ENCODE measurements around the gene RRP9.
A peak's percentile ranks its signal among the peaks of the same experiment; 100 is the strongest.

Gene RRP9

DNA sequence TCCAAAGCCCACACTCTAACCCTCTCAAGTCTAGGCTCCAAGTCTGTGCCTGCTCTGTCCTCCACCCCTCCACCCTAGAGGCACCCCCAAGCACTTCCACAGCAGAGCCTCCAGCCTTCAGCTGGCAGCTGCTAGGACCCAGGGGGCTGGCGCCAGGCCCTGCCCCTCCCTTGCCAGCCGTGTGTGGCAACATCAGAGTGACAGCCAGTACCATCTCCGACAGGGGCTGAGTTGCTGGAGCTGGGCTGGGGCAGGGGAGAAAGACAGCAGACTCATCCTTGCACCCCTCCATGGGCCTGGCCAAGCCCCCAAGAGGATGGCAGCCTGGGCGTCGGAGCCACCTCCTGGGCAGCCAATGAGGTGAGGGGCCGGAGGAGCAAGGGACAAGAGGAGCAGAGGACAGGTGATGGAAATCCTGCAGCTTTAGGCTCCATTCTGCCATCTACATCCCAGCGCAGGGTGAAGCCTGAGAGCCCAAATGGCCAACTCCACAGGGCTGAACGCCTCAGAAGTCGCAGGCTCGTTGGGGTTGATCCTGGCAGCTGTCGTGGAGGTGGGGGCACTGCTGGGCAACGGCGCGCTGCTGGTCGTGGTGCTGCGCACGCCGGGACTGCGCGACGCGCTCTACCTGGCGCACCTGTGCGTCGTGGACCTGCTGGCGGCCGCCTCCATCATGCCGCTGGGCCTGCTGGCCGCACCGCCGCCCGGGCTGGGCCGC lies 13.6 kb upstream of the RRP9 start, which contains the start of gene GPR62:
Gene GPR62 (plus strand): TSS at position 207 of the 718 bp plus-strand sequence. CDS start 272 bp downstream, at position 479.
- DNase-seq = no peak

DNA sequence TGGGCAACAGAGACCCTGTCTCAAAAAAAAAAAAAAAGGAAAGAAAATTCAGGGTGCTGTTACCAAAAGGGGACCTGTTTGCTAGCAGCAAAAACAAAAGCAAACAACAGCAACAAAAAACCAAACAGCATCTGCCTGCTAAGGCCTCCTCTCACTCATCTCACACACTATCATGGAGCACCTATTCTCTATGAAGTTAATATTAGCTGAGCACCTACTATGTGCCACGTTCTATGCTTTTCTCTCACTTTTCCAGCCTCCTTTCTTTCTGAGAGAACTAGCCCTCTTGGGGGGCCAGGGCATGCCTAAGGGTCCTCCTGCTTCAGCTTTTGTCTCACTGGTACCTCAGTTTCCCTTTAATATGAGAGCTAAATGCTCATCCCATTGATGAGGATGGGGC lies 13.0 kb upstream of the RRP9 start:
- DNase-seq = no peak

DNA sequence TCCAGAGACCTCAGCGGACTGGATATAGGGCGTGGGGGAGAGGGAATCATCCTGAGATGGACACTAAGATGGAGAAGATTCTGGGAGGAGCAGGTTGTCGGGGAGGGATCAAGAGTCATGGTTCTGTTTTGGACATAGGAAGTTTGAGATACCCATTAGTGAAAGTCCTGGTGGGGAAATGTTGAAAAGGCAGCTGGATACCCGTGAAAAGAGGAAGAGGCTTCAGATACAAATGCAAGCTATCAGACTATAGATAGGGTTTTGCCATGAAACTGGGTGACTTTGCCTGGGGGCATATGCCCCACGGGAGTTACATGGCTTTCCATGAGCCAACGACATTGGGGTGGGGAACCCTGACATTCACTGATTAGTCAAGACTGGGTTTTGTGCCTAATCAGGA lies 12.4 kb upstream of the RRP9 start:
- DNase-seq = no peak

DNA sequence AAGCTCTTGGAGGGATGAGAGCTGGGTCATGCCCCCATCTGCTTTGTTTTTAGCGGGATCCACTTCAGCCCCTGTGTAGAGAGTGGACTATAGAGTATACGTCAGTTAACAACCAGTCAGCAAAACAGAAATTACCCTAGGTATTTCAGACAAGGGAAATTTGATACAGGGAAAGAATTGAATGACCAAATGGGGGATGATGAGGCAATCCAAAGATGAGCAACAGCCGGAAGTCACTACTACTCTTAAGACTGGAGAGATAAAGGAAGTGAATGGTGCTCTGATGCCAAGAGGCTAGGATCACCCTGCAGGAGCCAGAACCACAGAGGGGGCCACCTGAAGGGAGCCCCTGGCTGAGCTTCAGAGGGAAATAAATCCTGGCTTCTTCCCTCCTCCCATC lies 11.7 kb upstream of the RRP9 start:
- no peak for DNase-seq

DNA sequence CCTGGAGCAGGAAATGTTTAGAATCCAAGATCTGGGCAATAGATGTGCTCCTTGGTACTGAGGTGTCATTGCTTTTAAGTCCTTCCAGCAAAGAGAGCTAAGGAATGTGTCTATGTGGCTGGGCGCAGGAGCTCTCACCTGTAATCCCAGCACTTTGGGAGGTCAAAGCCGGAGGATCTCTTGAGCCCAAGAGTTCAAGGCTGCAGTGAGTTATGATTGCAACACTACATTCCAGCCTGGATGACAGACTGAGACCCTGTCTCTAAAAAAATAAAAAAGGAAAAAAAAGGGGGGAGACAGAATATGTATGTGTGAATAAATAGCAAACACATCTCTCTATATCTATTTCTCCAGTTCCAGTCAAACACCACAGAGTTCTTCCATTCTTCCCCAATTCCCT lies 9.2 kb upstream of the RRP9 start:
- no peak for DNase-seq

DNA sequence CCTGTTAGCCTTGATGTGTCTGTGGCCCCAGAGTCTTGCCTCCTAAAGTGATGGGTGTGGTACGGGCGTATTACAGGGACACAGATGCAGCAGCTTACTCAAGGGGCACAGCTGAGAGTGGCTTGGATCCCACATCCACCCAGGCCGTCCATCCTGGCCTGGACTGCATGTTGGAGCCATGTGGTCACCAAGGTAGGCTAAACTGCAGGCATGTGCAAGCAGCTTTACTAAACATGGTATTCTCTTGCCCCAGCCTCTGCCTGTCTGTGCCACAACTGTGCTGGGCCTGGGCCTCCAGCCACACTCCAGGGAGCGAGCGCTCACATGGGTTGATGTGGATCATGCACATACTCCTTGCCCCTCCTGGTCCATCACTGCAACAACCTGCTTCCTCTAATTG lies 7.4 kb upstream of the RRP9 start:
- DNase-seq = no peak

DNA sequence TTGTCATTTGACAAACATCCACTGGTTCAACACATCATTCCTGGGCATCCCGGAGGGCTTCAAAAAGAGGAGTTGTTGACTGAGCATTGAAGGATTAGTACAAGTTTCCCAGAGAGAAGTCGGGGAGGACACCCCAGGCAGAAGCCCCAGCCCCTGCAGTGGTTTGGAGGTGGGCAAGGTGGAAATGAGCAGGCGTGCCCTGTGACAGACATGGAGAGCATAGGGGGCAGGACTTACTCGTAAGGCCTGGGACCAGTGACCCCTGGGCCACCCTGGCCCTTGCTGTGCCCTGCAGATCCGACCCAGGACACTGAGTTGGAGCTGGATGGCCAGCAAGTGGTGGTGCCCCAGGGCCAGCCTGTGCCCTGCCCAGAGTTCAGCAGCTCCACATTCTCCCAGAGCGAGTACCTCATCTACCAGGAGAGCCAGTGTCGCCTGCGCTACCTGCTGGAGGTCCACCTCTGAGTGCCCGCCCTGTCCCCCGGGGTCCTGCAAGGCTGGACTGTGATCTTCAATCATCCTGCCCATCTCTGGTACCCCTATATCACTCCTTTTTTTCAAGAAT lies 6.4 kb upstream of the RRP9 start:
- no peak for DNase-seq

DNA sequence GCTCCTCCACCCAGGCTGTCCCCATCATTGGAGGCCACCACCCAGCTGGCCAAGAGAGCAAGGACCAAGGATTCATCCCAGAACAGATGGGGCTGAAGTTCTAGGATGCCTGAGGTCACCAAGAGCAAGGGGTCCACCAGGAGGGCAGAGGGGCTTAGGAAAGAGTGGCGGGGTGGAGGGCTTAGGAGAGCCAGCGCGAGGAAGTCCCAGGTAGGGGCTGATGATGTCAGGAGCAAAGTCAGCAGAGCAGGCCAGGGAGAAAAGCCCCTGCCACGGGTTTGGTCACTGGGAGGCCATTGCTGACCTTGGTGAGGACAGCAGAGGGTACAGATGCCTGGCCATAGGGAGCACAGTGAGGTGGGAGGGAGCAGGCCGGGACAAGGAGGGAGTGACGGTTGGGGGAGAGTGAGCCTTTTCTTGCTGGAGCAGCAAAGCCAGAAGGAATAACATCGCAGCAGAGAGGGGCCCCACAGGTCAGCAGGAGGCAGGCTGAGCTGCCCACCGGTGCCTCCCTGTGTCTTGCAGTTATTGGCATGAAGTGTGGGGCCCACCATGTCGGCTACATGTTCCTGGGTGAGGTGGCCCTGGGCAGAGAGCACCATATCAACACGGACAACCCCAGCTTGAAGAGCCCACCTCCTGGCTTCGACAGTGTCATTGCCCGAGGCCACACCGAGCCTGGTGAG lies 5.7 kb upstream of the RRP9 start:
- no peak for DNase-seq

DNA sequence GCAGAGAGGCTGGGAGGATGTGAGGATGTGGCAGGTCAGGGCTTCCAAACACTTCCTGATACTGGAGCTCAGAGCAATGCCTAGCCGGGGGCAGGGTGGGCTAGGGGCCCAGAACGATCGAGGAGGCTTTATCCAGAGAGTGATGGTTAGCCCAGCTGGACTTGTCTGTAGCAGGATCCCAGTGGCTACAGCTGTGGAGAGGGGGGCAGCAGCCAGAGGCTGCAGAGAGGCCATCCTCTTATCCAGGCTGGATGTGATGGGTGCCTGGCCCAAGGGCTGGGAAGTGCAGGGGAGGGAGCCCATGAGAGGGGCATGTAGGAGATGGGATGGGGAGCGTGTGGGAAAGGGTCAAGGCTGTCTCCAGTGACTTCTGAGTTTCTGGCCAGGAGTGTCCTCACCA lies 5.1 kb upstream of the RRP9 start:
- no peak for DNase-seq

DNA sequence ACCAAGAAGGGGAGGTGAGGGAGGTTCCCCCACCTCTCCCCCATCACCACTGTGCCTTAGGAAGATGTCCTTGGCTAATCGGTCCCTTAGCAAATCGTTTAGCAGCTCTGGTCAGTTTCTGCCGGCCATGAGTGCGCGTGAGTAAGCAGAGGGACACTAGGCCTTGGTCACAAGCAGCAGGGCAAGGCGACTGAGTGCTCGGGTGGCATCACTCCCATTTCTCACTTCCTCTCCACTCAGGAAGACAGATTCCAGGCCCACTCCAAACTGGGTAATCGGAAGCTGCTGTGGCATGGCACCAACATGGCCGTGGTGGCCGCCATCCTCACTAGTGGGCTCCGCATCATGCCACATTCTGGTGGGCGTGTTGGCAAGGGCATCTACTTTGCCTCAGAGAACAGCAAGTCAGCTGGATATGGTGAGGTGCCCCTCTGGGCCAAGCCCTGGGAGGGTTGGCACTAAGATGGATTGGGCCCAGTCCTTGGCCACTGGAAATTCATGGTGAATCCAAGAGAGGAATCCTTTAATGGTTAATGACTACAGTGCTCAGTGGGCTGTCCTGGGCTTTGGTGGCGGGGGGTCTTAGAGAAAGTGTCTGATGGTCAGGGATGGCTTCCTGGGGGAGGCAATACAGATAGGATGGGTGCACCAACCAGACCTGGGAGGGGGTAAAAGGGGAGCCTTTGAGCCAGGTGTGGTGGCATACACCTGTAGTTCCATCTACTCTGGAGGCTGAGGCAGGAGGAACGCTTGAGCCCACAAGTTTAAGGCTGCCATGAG lies 4.4 kb upstream of the RRP9 start:
- no peak for DNase-seq

DNA sequence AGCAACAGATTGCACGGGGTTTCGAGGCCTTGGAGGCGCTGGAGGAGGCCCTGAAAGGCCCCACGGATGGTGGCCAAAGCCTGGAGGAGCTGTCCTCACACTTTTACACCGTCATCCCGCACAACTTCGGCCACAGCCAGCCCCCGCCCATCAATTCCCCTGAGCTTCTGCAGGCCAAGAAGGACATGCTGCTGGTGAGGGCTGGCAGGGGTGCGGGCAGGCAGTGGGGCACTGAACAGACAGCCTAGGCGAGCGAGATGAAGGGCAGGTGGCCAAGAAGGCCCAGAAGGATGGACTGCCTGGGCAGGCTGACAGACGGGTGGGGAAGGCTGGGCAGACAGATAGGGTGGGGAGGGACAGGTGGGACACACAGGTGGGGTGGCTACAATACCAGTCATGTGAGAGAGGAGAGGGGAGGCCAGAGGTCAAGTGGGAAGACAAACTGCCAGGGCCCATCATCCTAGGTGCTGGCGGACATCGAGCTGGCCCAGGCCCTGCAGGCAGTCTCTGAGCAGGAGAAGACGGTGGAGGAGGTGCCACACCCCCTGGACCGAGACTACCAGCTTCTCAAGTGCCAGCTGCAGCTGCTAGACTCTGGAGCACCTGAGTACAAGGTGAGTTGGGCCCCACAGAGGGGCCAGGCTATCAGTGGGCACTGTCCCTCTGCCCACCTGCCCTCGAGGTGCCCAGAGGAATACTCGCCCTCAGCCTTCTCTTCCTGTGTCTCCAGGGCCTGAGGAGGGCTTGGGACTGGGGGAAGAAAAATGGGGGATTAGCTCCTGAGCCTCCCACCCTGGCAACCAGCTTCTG lies 3.5 kb upstream of the RRP9 start:
- no peak for DNase-seq

DNA sequence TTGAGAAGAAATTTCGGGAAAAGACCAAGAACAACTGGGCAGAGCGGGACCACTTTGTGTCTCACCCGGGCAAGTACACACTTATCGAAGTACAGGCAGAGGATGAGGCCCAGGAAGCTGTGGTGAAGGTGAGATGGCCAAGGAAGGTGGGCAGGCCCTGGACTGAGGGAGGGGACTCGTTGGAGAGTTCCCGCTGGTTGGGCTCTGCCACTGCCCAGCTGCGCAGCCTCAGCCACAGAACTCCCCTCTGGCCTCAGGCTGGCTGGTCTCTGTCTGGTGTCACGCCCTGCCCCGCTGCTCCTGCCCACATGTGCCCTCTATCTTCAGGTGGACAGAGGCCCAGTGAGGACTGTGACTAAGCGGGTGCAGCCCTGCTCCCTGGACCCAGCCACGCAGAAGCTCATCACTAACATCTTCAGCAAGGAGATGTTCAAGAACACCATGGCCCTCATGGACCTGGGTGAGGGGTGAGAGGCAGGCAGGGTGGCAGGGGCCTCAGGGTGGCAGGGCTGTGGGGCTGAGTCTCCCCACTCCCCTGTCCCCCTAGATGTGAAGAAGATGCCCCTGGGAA lies 2.8 kb upstream of the RRP9 start:
- no peak for DNase-seq

DNA sequence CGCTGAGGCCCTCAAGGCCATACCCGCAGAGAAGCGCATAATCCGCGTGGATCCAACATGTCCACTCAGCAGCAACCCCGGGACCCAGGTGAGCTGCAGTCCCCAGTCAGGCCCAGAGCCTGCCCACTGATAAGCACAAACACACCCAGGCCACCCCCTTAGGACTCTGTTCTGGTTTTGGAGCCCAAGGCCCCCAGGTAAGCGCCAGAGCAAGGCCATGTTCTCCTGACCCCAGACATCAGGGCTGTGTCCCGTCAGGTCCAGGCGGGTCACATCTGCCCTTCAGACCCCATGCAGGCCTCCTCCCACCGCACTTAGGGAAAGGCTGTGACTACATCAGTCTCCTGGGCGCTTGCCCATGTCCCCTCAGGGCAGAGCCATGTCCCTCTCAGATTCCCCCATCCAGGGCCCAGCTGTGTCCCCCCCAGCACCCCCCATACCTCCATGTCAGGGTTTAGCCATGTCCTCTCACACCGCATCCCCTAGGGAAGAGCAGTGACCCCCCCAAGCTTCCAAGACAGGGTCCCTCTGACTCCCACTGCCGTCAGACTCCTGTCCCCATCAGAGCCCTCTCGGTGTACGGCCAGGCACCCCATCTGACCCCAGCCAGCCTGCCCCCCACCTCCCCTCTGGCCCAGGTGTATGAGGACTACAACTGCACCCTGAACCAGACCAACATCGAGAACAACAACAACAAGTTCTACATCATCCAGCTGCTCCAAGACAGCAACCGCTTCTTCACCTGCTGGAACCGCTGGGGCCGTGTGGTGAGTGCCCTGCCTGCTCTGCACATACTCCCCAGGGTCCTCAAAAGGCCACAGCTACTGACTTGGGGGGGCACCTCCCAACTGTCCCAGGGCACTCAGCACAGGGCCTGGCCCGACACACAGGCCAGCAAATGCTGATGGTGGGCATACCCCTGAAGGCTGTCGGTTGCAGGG lies 2.0 kb upstream of the RRP9 start:
- no peak for DNase-seq

DNA sequence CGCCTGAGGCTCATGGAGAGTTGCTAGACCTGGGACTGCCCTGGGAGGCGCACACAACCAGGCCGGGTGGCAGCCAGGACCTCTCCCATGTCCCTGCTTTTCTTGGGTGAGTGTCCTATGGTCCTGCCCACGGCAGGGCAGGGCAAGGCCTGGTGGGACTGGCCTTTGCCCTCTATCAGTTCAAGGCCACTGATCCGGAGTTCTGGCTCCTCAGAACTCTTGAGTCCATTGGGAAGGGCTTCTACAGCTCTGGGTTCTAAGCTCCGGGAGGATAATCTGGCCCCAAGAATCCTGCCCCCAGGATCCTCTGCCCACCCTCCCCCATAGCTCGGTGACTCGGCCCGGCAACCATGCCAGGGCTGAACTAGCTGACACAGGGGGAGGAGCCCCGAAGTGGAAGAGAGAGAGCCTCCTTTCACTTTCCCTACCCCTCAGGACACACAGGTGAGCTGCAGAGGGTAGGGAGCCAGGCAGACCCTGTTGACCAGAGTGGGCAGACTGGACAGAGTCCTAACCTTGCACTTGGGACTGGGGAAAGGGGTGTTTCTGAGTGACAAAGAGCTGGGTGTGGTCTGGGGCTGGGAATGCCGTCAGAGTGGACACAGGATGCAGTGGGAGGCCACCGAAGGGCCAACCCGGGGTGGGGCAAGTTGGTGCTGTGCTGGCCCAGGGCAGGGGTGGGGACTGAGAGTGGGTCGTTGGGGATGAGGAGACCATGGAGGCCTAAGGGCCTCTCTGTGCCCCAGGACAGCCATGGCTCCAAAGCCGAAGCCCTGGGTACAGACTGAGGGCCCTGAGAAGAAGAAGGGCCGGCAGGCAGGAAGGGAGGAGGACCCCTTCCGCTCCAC lies 1.1 kb upstream of the RRP9 start:
- DNase-seq = peak; percentile 74

DNA sequence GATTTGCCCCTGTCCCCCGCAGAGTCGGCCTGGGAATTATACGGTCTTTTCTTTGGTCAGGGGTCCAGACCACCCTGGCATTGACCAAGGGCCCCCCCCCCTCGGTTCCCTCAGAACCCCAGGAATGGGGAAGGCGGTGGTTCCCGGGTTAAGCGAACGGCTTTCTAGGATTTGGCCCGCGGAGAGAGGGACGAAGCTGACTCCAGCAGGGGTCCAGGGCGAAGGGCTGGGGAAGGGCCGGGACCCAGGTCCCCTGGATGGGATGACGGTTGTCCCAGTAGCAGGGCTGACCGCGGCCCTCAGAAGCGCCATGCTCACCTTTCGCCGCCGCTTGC lies 274 bp downstream of the RRP9 start:
- DNase-seq = no peak

DNA sequence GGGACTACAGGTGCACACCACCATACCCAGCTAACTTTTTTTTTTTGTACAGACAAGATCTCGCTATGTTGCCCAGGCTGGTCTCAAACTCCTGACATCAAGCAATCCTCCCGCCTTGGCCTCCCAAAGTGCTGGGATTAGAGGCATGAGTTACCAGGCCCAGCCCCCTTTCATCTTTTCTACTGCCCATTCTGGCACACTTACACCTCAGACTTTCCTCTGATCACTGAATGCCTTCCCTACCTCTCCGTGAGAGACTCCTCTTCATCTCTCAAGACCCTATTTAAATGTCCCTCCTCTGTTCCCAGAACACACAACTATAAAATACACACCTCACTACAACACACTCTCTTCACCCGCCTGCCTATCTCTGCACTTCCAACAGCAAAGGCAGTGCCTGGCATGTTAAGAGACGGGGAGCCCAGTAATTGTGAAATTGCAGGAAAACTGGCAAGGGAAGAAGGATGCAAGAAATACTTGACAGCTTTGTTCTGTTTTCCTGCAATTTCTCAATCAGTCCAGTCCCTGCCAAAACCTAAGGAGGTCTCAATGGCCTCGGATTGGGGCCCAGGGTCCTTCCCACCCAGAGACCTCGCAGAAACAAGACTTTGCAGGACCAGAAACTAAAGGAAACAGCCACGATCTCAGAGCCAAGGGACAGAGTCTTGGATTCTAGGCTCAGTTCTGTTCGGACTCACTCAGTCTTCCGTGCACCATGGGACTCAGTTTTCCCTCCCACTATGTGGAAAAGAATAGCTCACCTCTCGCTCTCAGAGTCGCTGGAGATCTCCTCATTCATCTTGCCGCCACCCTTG lies 849 bp downstream of the RRP9 start:
- no peak for DNase-seq

DNA sequence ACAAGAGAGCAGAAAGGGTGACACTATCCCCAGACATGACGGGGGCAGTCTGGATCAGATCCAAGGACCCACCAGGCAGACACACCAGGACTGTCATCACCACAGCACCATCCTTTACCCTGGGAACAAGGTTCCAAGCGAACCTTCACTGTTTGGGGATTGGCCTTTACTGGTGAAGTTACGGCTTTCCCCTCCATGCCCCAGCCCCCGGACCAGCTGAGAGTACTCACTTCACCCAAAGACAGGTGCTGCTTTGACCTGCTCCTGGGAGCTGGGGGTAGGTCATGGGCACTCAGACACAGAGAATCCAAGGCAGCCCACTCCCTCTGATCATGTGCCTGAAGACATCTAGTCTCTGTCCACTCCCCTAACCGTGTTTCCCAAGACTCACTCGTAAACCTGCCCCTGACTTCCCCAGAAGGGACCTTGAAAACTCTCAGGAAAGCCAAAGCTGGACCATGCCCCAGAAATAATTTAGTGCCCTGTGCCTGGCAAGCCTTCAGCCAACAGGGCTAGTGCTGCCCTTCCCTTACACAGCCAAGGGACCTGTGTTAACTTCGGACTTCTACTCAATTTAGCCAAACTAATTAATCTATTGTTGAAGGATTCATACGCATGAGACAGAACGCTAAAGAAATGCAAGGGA lies 2.8 kb downstream of the RRP9 start:
- DNase-seq = no peak

DNA sequence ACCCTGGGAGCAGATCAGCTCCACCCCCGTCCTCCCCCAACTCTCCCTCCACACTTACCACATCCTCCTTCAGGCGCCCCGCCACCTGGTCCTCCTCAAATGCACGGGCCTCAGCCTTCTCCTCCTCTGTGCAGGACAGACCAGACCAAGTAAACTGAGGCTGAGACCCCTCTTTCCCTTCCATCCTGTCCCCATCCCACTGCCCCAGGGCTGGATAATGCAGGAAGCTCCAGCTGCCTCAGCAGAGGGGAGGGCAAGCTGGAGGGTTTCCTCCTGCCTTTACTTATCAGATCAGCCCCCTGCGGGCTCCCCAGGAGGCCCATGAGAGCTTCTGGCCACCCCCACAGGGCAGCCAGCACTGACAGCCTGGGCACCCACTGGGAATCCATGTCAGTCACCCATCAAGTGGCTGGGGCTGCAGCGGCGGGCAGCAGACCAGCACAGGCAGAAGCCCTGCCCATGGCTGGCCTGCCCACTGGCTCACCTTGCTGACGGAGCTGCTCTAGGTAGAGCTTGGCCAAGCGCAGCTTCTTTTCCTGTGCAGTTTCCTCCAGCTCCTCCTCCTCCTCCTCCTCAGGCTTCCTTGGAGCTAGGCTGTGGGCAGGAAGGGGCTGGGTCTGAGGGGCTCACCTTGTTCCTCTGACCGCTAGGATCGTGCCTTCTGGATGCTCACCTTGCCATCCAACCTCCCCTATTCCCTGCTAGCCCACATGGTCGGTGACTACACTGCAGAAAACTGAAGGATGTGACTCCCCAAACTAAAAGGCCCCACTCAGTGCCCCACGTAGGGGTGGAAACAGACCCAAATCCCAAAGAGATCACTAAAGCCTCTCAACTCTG lies 3.9 kb downstream of the RRP9 start:
- DNase-seq = no peak

All from activated naive CD4-positive, alpha-beta T cell treated with anti-CD3 and anti-CD28 coated beads, Interleukin-2, amount 50 U/mL, for 16 hours (primary cell).